DND-41 (cell line): ENCODE measurements around the gene OSBPL8.

Experiments
- ATAC-seq: fragments of 200-7000 bp; cut with Tn5 transposase; 3 replicates; pipeline ENCODE4 v1.9.1; 2021; ENCODE audit warnings: low read depth; ENCODE audit not compliant: insufficient read depth
- DNase-seq: peaks from one replicate; pipeline ENCODE4 v3.0.0-alpha.2; 2020
- H2AFZ ChIP-seq: 2 replicates; pipeline ENCODE4 v1.6.0; 2012; ENCODE audit warnings: low read depth, low read length
- H3K27ac ChIP-seq: 2 replicates; pipeline ENCODE4 v1.5.1; 2012; ENCODE audit warnings: low read length, inconsistent platforms
- H3K27me3 ChIP-seq: fragments of 200-600 bp; sonication (generic); 2 replicates; pipeline ENCODE4 v1.6.0; 2012; ENCODE audit warnings: low read length, mild to moderate bottlenecking, inconsistent platforms; ENCODE audit not compliant: insufficient read depth, poor library complexity
- H3K36me3 ChIP-seq: 2 replicates; pipeline ENCODE4 v1.5.1; 2012; ENCODE audit warnings: low read length, inconsistent platforms; ENCODE audit not compliant: insufficient read depth
- H3K4me1 ChIP-seq: 2 replicates; pipeline ENCODE4 v1.5.1; 2012; ENCODE audit warnings: mild to moderate bottlenecking, low read length; ENCODE audit not compliant: insufficient read depth
- H3K4me2 ChIP-seq: 2 replicates; pipeline ENCODE4 v1.6.0; 2012; ENCODE audit warnings: mild to moderate bottlenecking, moderate library complexity, low read length, inconsistent platforms; ENCODE audit not compliant: insufficient read depth
- H3K4me3 ChIP-seq, 2 experiments: fragments of 200-600 bp in 1 of 2; shearing (Covaris generic) in 1 of 2; 2 replicates each; pipeline ENCODE4 v1.5.1; 2012 to 2016; ENCODE audit warnings: inconsistent platforms in 2 of 2, low read length in 2 of 2, mild to moderate bottlenecking in 2 of 2, low read depth in 1 of 2, moderate library complexity in 1 of 2
- H3K79me2 ChIP-seq: 2 replicates; pipeline ENCODE4 v1.6.0; 2012; ENCODE audit warnings: low read length, inconsistent platforms; ENCODE audit not compliant: insufficient read depth
- H3K9ac ChIP-seq: 2 replicates; pipeline ENCODE4 v1.6.0; 2012; ENCODE audit warnings: low read depth, mild to moderate bottlenecking, inconsistent platforms, low read length, moderate library complexity
- H3K9me3 ChIP-seq: 2 replicates; pipeline ENCODE4 v1.5.1; 2012; ENCODE audit warnings: low read length, moderate library complexity, mild to moderate bottlenecking, inconsistent platforms; ENCODE audit not compliant: insufficient read depth, severe bottlenecking
- H4K20me1 ChIP-seq: 2 replicates; pipeline ENCODE4 v1.6.0; 2012; ENCODE audit warnings: low read length; ENCODE audit not compliant: insufficient read depth
- CTCF ChIP-seq: IDR thresholded peaks from 2 replicates; pipeline ENCODE4 v1.5.1; 2012; ENCODE audit warnings: borderline replicate concordance, low read length, moderate library complexity, mild to moderate bottlenecking; ENCODE audit not compliant: poor library complexity, severe bottlenecking; ENCODE audit errors: extremely low read depth
- EZH2 ChIP-seq: IDR thresholded peaks from 3 replicates; pipeline ENCODE4 v1.6.1; 2012; ENCODE audit warnings: borderline replicate concordance, low read depth, mild to moderate bottlenecking, moderate library complexity, low read length, inconsistent platforms; ENCODE audit not compliant: severe bottlenecking

OSBPL8 gene

GRCh38 chr12:76413121-76413520 is 146.4 kb downstream of the OSBPL8 start:
- H3K9me3 ChIP-seq, result no peaks in the 10 kb centered on the region
- no peak for DNase-seq
- H4K20me1 ChIP-seq, result peaks cover 3% of the 10 kb centered on the region; the same call in 1 of the 2 replicates
- H3K4me1 ChIP-seq, result no peaks in the 10 kb centered on the region
- TF ChIP-seq EZH2, result no peak
- TF ChIP-seq CTCF, result no peak
- ATAC-seq, result no peak
- no peak overlapping the region for H2AFZ ChIP-seq
- H3K9ac ChIP-seq, result no peak overlapping the region
- H3K79me2 ChIP-seq, result peaks cover 2% of the 10 kb centered on the region; the same call in 1 of the 2 replicates
- H3K27ac ChIP-seq, result no peak overlapping the region
- no peaks in the 10 kb centered on the region for H3K36me3 ChIP-seq
- H3K4me2 ChIP-seq, result no peak overlapping the region
- H3K4me3 ChIP-seq, result no peak overlapping the region
- H3K27me3 ChIP-seq, result no peaks in the 10 kb centered on the region

- Histone ChIP-seq H3K4me2 (no peak overlapping the region), H3K4me3 (no peak overlapping the region), H3K9ac (no peak overlapping the region), H3K4me1 (no peaks in the 10 kb centered on the region), H3K36me3 (0 out of 2 replicates have a peak, but pooled peaks cover 2% of the 10 kb centered on the region), H3K27ac (no peak overlapping the region), H2AFZ (no peak overlapping the region), H3K9me3 (no peaks in the 10 kb centered on the region), H3K27me3 (no peaks in the 10 kb centered on the region), H4K20me1 (peaks cover 3% of the 10 kb centered on the region; the same call in 1 of the 2 replicates), H3K79me2 (peaks cover 2% of the 10 kb centered on the region; the same call in 1 of the 2 replicates)
- ATAC-seq, result no peak
- no peak for TF ChIP-seq EZH2
- no peak for TF ChIP-seq CTCF
- DNase-seq, result no peak
Measured at GRCh38 chr12:76410781-76411180, 148.8 kb downstream of the OSBPL8 start.

- H3K36me3 ChIP-seq, result 0 out of 2 replicates have a peak, but pooled peaks cover 2% of the 10 kb centered on the region
- no peak overlapping the region for H3K4me3 ChIP-seq
- H3K9ac ChIP-seq, result no peak overlapping the region
- peaks cover 2% of the 10 kb centered on the region; the same call in 1 of the 2 replicates for H3K79me2 ChIP-seq
- ATAC-seq (no peak), DNase-seq (no peak)
- H2AFZ ChIP-seq, result no peak overlapping the region
- H3K27ac ChIP-seq, result no peak overlapping the region
- no peaks in the 10 kb centered on the region for H3K27me3 ChIP-seq
- H4K20me1 ChIP-seq, result peaks cover 3% of the 10 kb centered on the region; the same call in 1 of the 2 replicates
- H3K4me2 ChIP-seq, result no peak overlapping the region
- H3K4me1 ChIP-seq, result no peaks in the 10 kb centered on the region
- H3K9me3 ChIP-seq, result no peaks in the 10 kb centered on the region
- TF ChIP-seq CTCF, result no peak
- no peak for TF ChIP-seq EZH2
Measured at GRCh38 chr12:76410371-76410770, 149.2 kb downstream of the OSBPL8 start.

- Histone ChIP-seq H3K4me3 (no peak overlapping the region), H3K4me1 (no peaks in the 10 kb centered on the region), H3K9ac (no peak overlapping the region), H3K36me3 (0 out of 2 replicates have a peak, but pooled peaks cover 2% of the 10 kb centered on the region), H4K20me1 (peaks cover 3% of the 10 kb centered on the region; the same call in 1 of the 2 replicates), H3K9me3 (no peaks in the 10 kb centered on the region), H3K79me2 (peaks cover 2% of the 10 kb centered on the region; the same call in 1 of the 2 replicates), H2AFZ (no peak overlapping the region), H3K27ac (no peak overlapping the region), H3K4me2 (no peak overlapping the region), H3K27me3 (no peaks in the 10 kb centered on the region)
- TF ChIP-seq CTCF, result no peak
- no peak for TF ChIP-seq EZH2
- DNase-seq (no peak), ATAC-seq (no peak)
Measured at GRCh38 chr12:76409074-76409473, 150.5 kb downstream of the OSBPL8 start.
